H1 (cell line): Measurements from ENCODE around the gene TRIM45. TPM values are rescaled to one million over a fixed set of nuclear protein-coding genes. Genes with fewer than 3 reads are reported as not detected.

ENCODE experiments used
- CTCF ChIA-PET: fragments of 300-600 bp; sonication (Branson Sonifier 250); formaldehyde crosslinking; loops from one replicate; lab custom pipeline; 2021; ENCODE audit not compliant: partially characterized antibody; lab: Charles Lee
- POLR2A ChIA-PET: fragments of 300-600 bp; sonication (Branson Sonifier 250); formaldehyde crosslinking; loops from one replicate; lab custom pipeline; 2021; ENCODE audit warnings: inconsistent platforms; ENCODE audit not compliant: partially characterized antibody; lab: Charles Lee
- DNase-seq, 2 experiments: peaks; one replicate each; pipeline versions ENCODE4 v3.0.0 to v3.0.0-alpha.2; 2010 to 2022; ENCODE audit warnings: low spot score in 2 of 2, low read depth in 1 of 2, mixed read lengths in 1 of 2
- FAIRE-seq: peaks from 2 replicates; lab custom pipeline; 2011; peaks lifted over from hg19 to GRCh38; lab: Jason Lieb, UNC
- H2AFZ ChIP-seq: 2 replicates; pipeline ENCODE4 v1.8.1; 2012; ENCODE audit warnings: low read length, inconsistent platforms
- H2AK5ac ChIP-seq: 2 replicates; pipeline ENCODE4 v1.6.1; 2013; ENCODE audit warnings: low read depth, low read length
- H2BK120ac ChIP-seq: replicated peaks from 2 replicates; pipeline ENCODE3; 2013; ENCODE audit warnings: low read depth, low read length, inconsistent platforms
- H2BK12ac ChIP-seq: 2 replicates; pipeline ENCODE4 v1.6.1; 2013; ENCODE audit warnings: low read depth, low read length
- H2BK15ac ChIP-seq: 2 replicates; pipeline ENCODE4 v1.6.1; 2013; ENCODE audit warnings: low read length
- H2BK20ac ChIP-seq: 2 replicates; pipeline ENCODE4 v1.6.1; 2013; ENCODE audit warnings: low read length
- H2BK5ac ChIP-seq: 2 replicates; pipeline ENCODE4 v1.6.1; 2013; ENCODE audit warnings: low read depth, low read length
- H3K14ac ChIP-seq: 2 replicates; pipeline ENCODE4 v1.6.1; 2013; ENCODE audit warnings: inconsistent platforms; ENCODE audit not compliant: insufficient read length
- H3K18ac ChIP-seq: 2 replicates; pipeline ENCODE4 v1.6.1; 2013; ENCODE audit warnings: low read length; ENCODE audit errors: extremely low read depth
- H3K23ac ChIP-seq: 2 replicates; pipeline ENCODE4 v1.6.1; 2013; ENCODE audit warnings: inconsistent platforms; ENCODE audit not compliant: insufficient read length
- H3K23me2 ChIP-seq: 2 replicates; pipeline ENCODE4 v1.6.1; 2013; ENCODE audit warnings: low read depth, low read length
- H3K27ac ChIP-seq: 2 replicates; pipeline ENCODE4 v1.6.1; 2011; ENCODE audit warnings: low read depth, low read length, inconsistent platforms
- H3K27me3 ChIP-seq, 4 experiments: replicated peaks in 1 of 4; 1 replicate in 1 of 4; 2 replicates in 3 of 4; pipeline versions ENCODE4 v1.6.1 to v1.8.1; 2011 to 2013; ENCODE audit warnings: low read length in 3 of 4, mild to moderate bottlenecking in 3 of 4, inconsistent platforms in 2 of 4, mixed read lengths in 2 of 4, moderate library complexity in 1 of 4; ENCODE audit not compliant: control insufficient read depth in 3 of 4, insufficient read depth in 3 of 4; ENCODE audit errors: extremely low read depth in 1 of 4
- H3K36me3 ChIP-seq, 4 experiments: 2 replicates each; pipeline versions ENCODE4 v1.6.1 to v1.8.1; 2011 to 2013; ENCODE audit warnings: mild to moderate bottlenecking in 4 of 4, low read length in 3 of 4, moderate library complexity in 2 of 4, control low read depth in 1 of 4, inconsistent platforms in 1 of 4; ENCODE audit not compliant: insufficient read depth in 4 of 4, control insufficient read depth in 2 of 4
- H3K4ac ChIP-seq: replicated peaks from 2 replicates; pipeline ENCODE3; 2013; ENCODE audit warnings: low read length, low read depth, mixed read lengths, inconsistent platforms; ENCODE audit not compliant: insufficient read length
- H3K4me1 ChIP-seq, 4 experiments: replicated peaks in 1 of 4; 1 replicate in 1 of 4; 2 replicates in 3 of 4; pipeline versions ENCODE4 v1.6.1 to v1.8.1; 2011 to 2013; ENCODE audit warnings: low read length in 3 of 4, inconsistent platforms in 2 of 4, mixed read lengths in 1 of 4; ENCODE audit not compliant: insufficient read depth in 4 of 4, control insufficient read depth in 3 of 4
- H3K4me2 ChIP-seq, 2 experiments: 2 replicates each; pipeline versions ENCODE4 v1.6.1 to v1.8.1; 2011 to 2013; ENCODE audit warnings: low read depth in 2 of 2, low read length in 2 of 2, control low read depth in 1 of 2, inconsistent platforms in 1 of 2, mild to moderate bottlenecking in 1 of 2; ENCODE audit not compliant: insufficient read depth in 1 of 2
- H3K4me3 ChIP-seq, 4 experiments: fragments of 200-600, 300-600 bp in 1 of 4; sonication (generic), shearing (Covaris generic), sonication (Bioruptor Twin) in 1 of 4; 2 replicates each; pipeline versions ENCODE4 v1.5.1 to v1.8.1; 2011 to 2016; ENCODE audit warnings: low read length in 4 of 4, low read depth in 3 of 4, control low read depth in 2 of 4, inconsistent platforms in 2 of 4, mild to moderate bottlenecking in 2 of 4, mixed read lengths in 1 of 4, moderate library complexity in 1 of 4; ENCODE audit not compliant: insufficient read depth in 2 of 4; ENCODE audit errors: extremely low read depth in 1 of 4
- H3K56ac ChIP-seq: replicated peaks from 2 replicates; pipeline ENCODE3; 2013; ENCODE audit warnings: low read depth, mild to moderate bottlenecking, mixed read lengths, low read length, inconsistent platforms; ENCODE audit not compliant: insufficient read length
- H3K79me1 ChIP-seq: 2 replicates; pipeline ENCODE4 v1.6.1; 2013; ENCODE audit warnings: low read depth, low read length, control low read depth
- H3K79me2 ChIP-seq, 2 experiments: 2 replicates each; pipeline versions ENCODE4 v1.6.1 to v1.8.1; 2012 to 2013; ENCODE audit warnings: low read length in 2 of 2, mild to moderate bottlenecking in 2 of 2, inconsistent platforms in 1 of 2; ENCODE audit not compliant: insufficient read depth in 2 of 2, control insufficient read depth in 1 of 2
- H3K9ac ChIP-seq, 4 experiments: replicated peaks in 1 of 4; 1 replicate in 1 of 4; 2 replicates in 3 of 4; pipeline versions ENCODE4 v1.6.1 to v1.8.1; 2011 to 2013; ENCODE audit warnings: low read depth in 3 of 4, low read length in 3 of 4, control low read depth in 2 of 4, mild to moderate bottlenecking in 2 of 4, moderate library complexity in 2 of 4, inconsistent platforms in 1 of 4; ENCODE audit errors: extremely low read depth in 1 of 4
- H3K9me3 ChIP-seq, 2 experiments: 2 replicates each; pipeline versions ENCODE4 v1.6.1 to v1.8.1; 2012 to 2013; ENCODE audit warnings: mild to moderate bottlenecking in 2 of 2, moderate library complexity in 2 of 2, control low read depth in 1 of 2, inconsistent platforms in 1 of 2, low read depth in 1 of 2, low read length in 1 of 2, mixed read lengths in 1 of 2; ENCODE audit not compliant: insufficient read depth in 2 of 2
- H4K20me1 ChIP-seq, 2 experiments: replicated peaks in 1 of 2; 2 replicates each; pipeline versions ENCODE3 to v1.8.1; 2011 to 2013; ENCODE audit warnings: inconsistent platforms in 2 of 2, low read length in 2 of 2, mild to moderate bottlenecking in 1 of 2; ENCODE audit not compliant: insufficient read depth in 2 of 2, control insufficient read depth in 1 of 2
- H4K5ac ChIP-seq: 2 replicates; pipeline ENCODE4 v1.6.1; 2013; ENCODE audit warnings: low read length, low read depth, mixed read lengths, inconsistent platforms; ENCODE audit not compliant: insufficient read length
- H4K8ac ChIP-seq: 2 replicates; pipeline ENCODE4 v1.8.0; 2013; ENCODE audit warnings: mild to moderate bottlenecking, moderate library complexity, low read length, inconsistent platforms; ENCODE audit not compliant: insufficient read depth; ENCODE audit errors: extremely low read depth
- H4K91ac ChIP-seq: replicated peaks from 2 replicates; pipeline ENCODE3; 2013; ENCODE audit warnings: low read length, mixed read lengths, inconsistent platforms; ENCODE audit not compliant: insufficient read length
- CEBPB ChIP-seq: IDR thresholded peaks from 2 replicates; pipeline ENCODE4 v1.6.1; 2012; ENCODE audit warnings: low read depth, low read length
- GABPA ChIP-seq: IDR thresholded peaks from 2 replicates; pipeline ENCODE4 v1.6.1; 2011; ENCODE audit warnings: mild to moderate bottlenecking, low read length, moderate library complexity, borderline replicate concordance; ENCODE audit not compliant: insufficient read depth
- RBBP5 ChIP-seq: IDR thresholded peaks from 2 replicates; pipeline ENCODE4 v1.7.1; 2012; ENCODE audit warnings: low read depth, mild to moderate bottlenecking, inconsistent platforms, low read length, moderate library complexity, borderline replicate concordance
- RXRA ChIP-seq: IDR thresholded peaks from 2 replicates; pipeline ENCODE4 v1.6.1; 2011; ENCODE audit warnings: low read depth, mild to moderate bottlenecking, low read length, moderate library complexity; ENCODE audit not compliant: insufficient read depth
- SIN3A ChIP-seq, 2 experiments: IDR thresholded peaks in 1 of 2; conservative IDR thresholded peaks in 1 of 2; 2 replicates each; pipeline ENCODE4 v1.6.1; 2011 to 2012; ENCODE audit warnings: low read length in 2 of 2, improper control_type of control experiment in 1 of 2, low read depth in 1 of 2, mild to moderate bottlenecking in 1 of 2
- TEAD4 ChIP-seq: IDR thresholded peaks from 2 replicates; pipeline ENCODE4 v1.6.1; 2012; ENCODE audit warnings: low read depth, low read length, inconsistent platforms, mixed read lengths
- polyA plus RNA-seq, 7 experiments: library from polyadenylated mRNA; depleted of rRNA in 3 of 7; stranded (reverse) in 5 of 7; unstranded in 2 of 7; fragments of >200 nt in 5 of 7; fragments of 200-250 nt in 2 of 7; gene quantifications; 1 replicate in 5 of 7; 2 replicates in 1 of 7; 4 replicates in 1 of 7; pipeline versions ENCODE4 v1.2.1 to v1.2.3, GENCODE V29; 2011 to 2013; ENCODE audit warnings: missing spikeins in 2 of 7, mixed read lengths in 2 of 7
- total RNA-seq: library from RNA; stranded (reverse); fragmentation: NEBNext Ultra II Directional; extraction: Animal tissue kit (Norgen Biotek cat#: 25700); gene quantifications from 2 replicates; pipeline ENCODE4 v1.2.1, GENCODE V29; 2021

The TRIM45 gene
- total and polyA plus RNA-seq, 2 of the 8 experiments (the other 6 are each of a cell fraction or from before 2014, with no cell fraction given), result 13.7 to 16.7 TPM

DNA sequence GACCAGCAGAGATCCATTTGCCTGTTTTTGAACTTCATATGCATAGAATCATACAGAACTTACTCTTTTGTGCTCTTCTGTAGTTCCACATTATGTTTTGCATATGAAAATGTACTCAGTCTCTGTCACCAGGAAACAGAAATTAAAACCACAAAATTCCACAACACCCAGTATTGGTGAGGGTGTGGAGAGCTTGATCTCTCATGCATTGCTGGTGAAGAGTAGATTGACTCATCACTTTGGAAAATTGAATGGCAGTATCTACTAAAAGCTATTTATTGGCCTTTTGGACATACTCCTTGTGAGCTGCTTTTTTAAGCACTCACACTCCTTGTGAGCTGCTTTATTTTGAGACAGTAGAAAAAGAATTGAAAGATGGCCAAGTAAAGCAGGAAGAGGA is 45.9 kb upstream of the TRIM45 start:
- Histone ChIP-seq H3K79me1 (no peaks in the 10 kb centered on the region), H2AK5ac (no peak overlapping the region), H3K23ac (no peak overlapping the region), H3K9ac (no peak overlapping the region), H2BK120ac (no peak overlapping the region), H4K5ac (no peak overlapping the region), H3K23me2 (no peaks in the 10 kb centered on the region), H3K4me1 (peaks cover 0 to 13% (median 6%) of the 10 kb centered on the region in 4 experiments; a peak in 5 of 7 replicates), H4K91ac (no peak overlapping the region), H4K8ac (no peak overlapping the region), H3K4ac (no peak overlapping the region), H3K36me3 (no peaks in the 10 kb centered on the region), H3K4me3 (no peak overlapping the region), H2BK20ac (no peak overlapping the region), H3K79me2 (no peaks in the 10 kb centered on the region), H4K20me1 (no peaks in the 10 kb centered on the region), H3K27me3 (no peaks in the 10 kb centered on the region), H3K27ac (no peak overlapping the region), H2BK12ac (no peak overlapping the region), H2AFZ (no peak overlapping the region), H3K14ac (no peak overlapping the region), H3K9me3 (no peaks in the 10 kb centered on the region), H3K56ac (no peak overlapping the region), H2BK15ac (no peak overlapping the region), H3K18ac (no peak overlapping the region), H2BK5ac (no peak overlapping the region), H3K4me2 (no peak overlapping the region)
- DNase-seq (no peak), FAIRE-seq (no peak)
- ChIA-PET POLR2A (no interaction called here), CTCF (interaction anchor here (0.6 to 0.9 kb wide), 2 partner anchors 39 to 122 kb away, joined by 3 read pairs; no protein-coding TSS in a partner anchor)
- no peak for TF ChIP-seq RBBP5
- TF ChIP-seq RXRA, result no peak
- TF ChIP-seq TEAD4, result no peak
- no peak for TF ChIP-seq CEBPB
- no peak for TF ChIP-seq SIN3A (conservative IDR thresholded peaks at IDR 0.05 in 1 of 2, IDR thresholded peaks at IDR 0.05 in 1 of 2; ENCODE audit: low read depth in 1 of 2, low read length in 2 of 2)
- no peak for TF ChIP-seq GABPA
